Neural crest cell (in vitro differentiated cells): ENCODE data around the gene ARHGAP26. TPM values are rescaled to one million over a fixed set of nuclear protein-coding genes. Genes with fewer than 3 reads are reported as not detected.

Experiments
- DNase-seq: peaks from one replicate; pipeline ENCODE4 v3.0.0; 2021; ENCODE audit warnings: low read depth, mixed read lengths, low spot score
- H3K27ac Mint-ChIP-seq: one replicate; pipeline ENCODE4 v1.8.0; 2021; ENCODE audit warnings: mild to moderate bottlenecking, mixed read lengths; ENCODE audit not compliant: unreplicated experiment
- H3K27me3 Mint-ChIP-seq: 2 replicates; pipeline ENCODE4 v1.8.0; 2021; ENCODE audit warnings: low read depth, mild to moderate bottlenecking, mixed read lengths
- H3K36me3 Mint-ChIP-seq: 2 replicates; pipeline ENCODE4 v1.8.0; 2021; ENCODE audit warnings: low read depth, mild to moderate bottlenecking, mixed read lengths
- H3K4me1 Mint-ChIP-seq: 2 replicates; pipeline ENCODE4 v1.8.0; 2021; ENCODE audit warnings: mixed read lengths
- H3K4me3 Mint-ChIP-seq: one replicate; pipeline ENCODE4 v1.8.0; 2021; ENCODE audit warnings: mild to moderate bottlenecking, mixed read lengths
- H3K9me3 Mint-ChIP-seq: 2 replicates; pipeline ENCODE4 v1.8.0; 2021; ENCODE audit warnings: mixed read lengths
- CTCF ChIP-seq: fragments of 200-600 bp; sonication (generic); conservative IDR thresholded peaks from 2 replicates; pipeline ENCODE4 v1.5.0; 2021; ENCODE audit warnings: antibody characterized with exemption, mild to moderate bottlenecking
- total RNA-seq: library from RNA; stranded (reverse); gene quantifications from 2 replicates; pipeline ENCODE4 v1.2.1, GENCODE V29; 2021

ARHGAP26 gene
- total RNA-seq, 1 donor from 2014 or later = 5.5 TPM

- Mint-ChIP-seq H3K27me3 (no peaks in the 10 kb centered on the region), H3K9me3 (no peaks in the 10 kb centered on the region), H3K4me3 (no peak overlapping the region), H3K36me3 (no peaks in the 10 kb centered on the region), H3K4me1 (peaks cover 15% of the 10 kb centered on the region), H3K27ac (no peak overlapping the region)
- no peak for DNase-seq
- no peak for TF ChIP-seq CTCF
Observed at GRCh38 chr5:142939884-142940283, 169.7 kb downstream of the ARHGAP26 start.

GRCh38 chr5:142941245-142941644 lies 171.1 kb downstream of the ARHGAP26 start:
- Mint-ChIP-seq H3K27ac (no peak overlapping the region), H3K9me3 (no peaks in the 10 kb centered on the region), H3K36me3 (no peaks in the 10 kb centered on the region), H3K4me1 (peaks cover 15% of the 10 kb centered on the region), H3K27me3 (no peaks in the 10 kb centered on the region), H3K4me3 (no peak overlapping the region)
- no peak for TF ChIP-seq CTCF
- no peak for DNase-seq

GRCh38 chr5:142942901-142943300 lies 172.7 kb downstream of the ARHGAP26 start:
- no peaks in the 10 kb centered on the region for H3K9me3 Mint-ChIP-seq
- DNase-seq = no peak
- no peaks in the 10 kb centered on the region for H3K27me3 Mint-ChIP-seq
- no peak overlapping the region for H3K4me3 Mint-ChIP-seq
- no peak for TF ChIP-seq CTCF
- H3K4me1 Mint-ChIP-seq = peaks cover 7% of the 10 kb centered on the region
- no peak overlapping the region for H3K27ac Mint-ChIP-seq
- H3K36me3 Mint-ChIP-seq = no peaks in the 10 kb centered on the region

- DNase-seq = no peak
- H3K4me3 Mint-ChIP-seq = no peak overlapping the region
- H3K9me3 Mint-ChIP-seq = no peaks in the 10 kb centered on the region
- TF ChIP-seq CTCF = no peak
- no peak overlapping the region for H3K27ac Mint-ChIP-seq
- no peaks in the 10 kb centered on the region for H3K4me1 Mint-ChIP-seq
- H3K36me3 Mint-ChIP-seq = no peaks in the 10 kb centered on the region
- no peaks in the 10 kb centered on the region for H3K27me3 Mint-ChIP-seq
Observed at GRCh38 chr5:142944140-142944539, 174.0 kb downstream of the ARHGAP26 start.

GRCh38 chr5:142945321-142945720 lies 175.1 kb downstream of the ARHGAP26 start:
- Mint-ChIP-seq H3K4me1 (no peaks in the 10 kb centered on the region), H3K27me3 (no peaks in the 10 kb centered on the region), H3K36me3 (no peaks in the 10 kb centered on the region)

More at GRCh38 chr5:142945321-142945720, 175.1 kb downstream of the ARHGAP26 start:
- H3K27ac Mint-ChIP-seq = no peak overlapping the region
- no peak overlapping the region for H3K4me3 Mint-ChIP-seq
- TF ChIP-seq CTCF = no peak
- peaks cover 2% of the 10 kb centered on the region for H3K9me3 Mint-ChIP-seq
- no peak for DNase-seq
